Gastroesophageal sphincter (tissue), 3 donors: ENCODE data around the gene MVK.

Experiments
- POLR2AphosphoS5 ChIP-seq: sonication (generic); formaldehyde crosslinking; IDR thresholded peaks from one replicate; pipeline ENCODE4 v1.6.1; 2017; ENCODE audit warnings: antibody characterized with exemption
- TF ChIP-seq, protein P1 (sequence below), 4 experiments: fragments of 200-600 bp in 2 of 4; fragments of 450-650 bp in 2 of 4; sonication (generic) in 1 of 4; IDR thresholded peaks; one replicate each; pipeline ENCODE4 v1.5.1; 2017 to 2019; ENCODE audit warnings: antibody characterized with exemption in 4 of 4, mild to moderate bottlenecking in 2 of 4, moderate library complexity in 2 of 4

DNA sequence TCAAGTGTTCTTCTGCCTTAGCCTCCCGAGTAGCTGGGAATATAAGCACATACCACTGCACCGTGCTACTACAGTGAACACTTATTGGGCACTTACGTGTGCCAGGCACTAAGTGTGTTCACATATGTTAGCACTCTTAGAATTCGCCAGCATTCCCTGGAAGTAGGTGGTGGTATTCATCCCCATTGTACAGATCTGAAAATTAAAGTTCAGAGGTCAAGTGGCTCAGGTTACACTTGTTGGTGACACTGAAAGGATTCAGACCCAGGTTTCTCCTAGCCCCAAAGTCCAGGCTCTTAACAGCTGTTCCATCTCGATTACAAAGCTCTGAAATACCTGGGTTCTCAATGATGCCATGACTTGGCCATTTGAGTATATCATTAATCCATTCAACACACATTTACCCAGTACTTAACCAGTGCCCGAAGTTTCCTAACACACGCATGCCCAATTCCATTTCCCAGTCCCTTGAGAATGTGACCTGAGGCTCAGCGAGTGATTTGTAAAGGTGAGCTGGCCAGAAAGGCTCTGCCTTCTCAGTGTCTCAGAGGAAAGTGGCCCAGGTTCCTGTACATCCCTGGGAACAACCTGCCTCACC, 4.8 kb downstream of the MVK start:
- TF ChIP-seq POLR2AphosphoS5: no peak
- TF ChIP-seq, protein P1, sequence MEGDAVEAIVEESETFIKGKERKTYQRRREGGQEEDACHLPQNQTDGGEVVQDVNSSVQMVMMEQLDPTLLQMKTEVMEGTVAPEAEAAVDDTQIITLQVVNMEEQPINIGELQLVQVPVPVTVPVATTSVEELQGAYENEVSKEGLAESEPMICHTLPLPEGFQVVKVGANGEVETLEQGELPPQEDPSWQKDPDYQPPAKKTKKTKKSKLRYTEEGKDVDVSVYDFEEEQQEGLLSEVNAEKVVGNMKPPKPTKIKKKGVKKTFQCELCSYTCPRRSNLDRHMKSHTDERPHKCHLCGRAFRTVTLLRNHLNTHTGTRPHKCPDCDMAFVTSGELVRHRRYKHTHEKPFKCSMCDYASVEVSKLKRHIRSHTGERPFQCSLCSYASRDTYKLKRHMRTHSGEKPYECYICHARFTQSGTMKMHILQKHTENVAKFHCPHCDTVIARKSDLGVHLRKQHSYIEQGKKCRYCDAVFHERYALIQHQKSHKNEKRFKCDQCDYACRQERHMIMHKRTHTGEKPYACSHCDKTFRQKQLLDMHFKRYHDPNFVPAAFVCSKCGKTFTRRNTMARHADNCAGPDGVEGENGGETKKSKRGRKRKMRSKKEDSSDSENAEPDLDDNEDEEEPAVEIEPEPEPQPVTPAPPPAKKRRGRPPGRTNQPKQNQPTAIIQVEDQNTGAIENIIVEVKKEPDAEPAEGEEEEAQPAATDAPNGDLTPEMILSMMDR (IDR thresholded peaks at IDR 0.05): no peak
